H1 (cell line): ENCODE results near the gene NUDT19.

Experiments used
- RAD21 ChIP-seq, 2 experiments: IDR thresholded peaks in 1 of 2; conservative IDR thresholded peaks in 1 of 2; 2 replicates each; pipeline ENCODE4 v1.6.1; 2011; ENCODE audit warnings: low read depth in 2 of 2, low read length in 2 of 2, improper control_type of control experiment in 1 of 2, inconsistent platforms in 1 of 2, mild to moderate bottlenecking in 1 of 2, moderate library complexity in 1 of 2
- TBP ChIP-seq: IDR thresholded peaks from 2 replicates; pipeline ENCODE4 v1.6.1; 2011; ENCODE audit warnings: low read depth, low read length, improper control_type of control experiment
- TF ChIP-seq, protein P1 (sequence below), 3 experiments: IDR thresholded peaks; 1 replicate in 2 of 3; 2 replicates in 1 of 3; pipeline versions ENCODE4 v1.5.1 to v1.6.1; 2011; ENCODE audit warnings: low read length in 3 of 3, mild to moderate bottlenecking in 3 of 3, inconsistent platforms in 2 of 3, low read depth in 1 of 3, moderate library complexity in 1 of 3; ENCODE audit not compliant: insufficient read depth in 1 of 3; ENCODE audit errors: control extremely low read depth in 1 of 3

DNA sequence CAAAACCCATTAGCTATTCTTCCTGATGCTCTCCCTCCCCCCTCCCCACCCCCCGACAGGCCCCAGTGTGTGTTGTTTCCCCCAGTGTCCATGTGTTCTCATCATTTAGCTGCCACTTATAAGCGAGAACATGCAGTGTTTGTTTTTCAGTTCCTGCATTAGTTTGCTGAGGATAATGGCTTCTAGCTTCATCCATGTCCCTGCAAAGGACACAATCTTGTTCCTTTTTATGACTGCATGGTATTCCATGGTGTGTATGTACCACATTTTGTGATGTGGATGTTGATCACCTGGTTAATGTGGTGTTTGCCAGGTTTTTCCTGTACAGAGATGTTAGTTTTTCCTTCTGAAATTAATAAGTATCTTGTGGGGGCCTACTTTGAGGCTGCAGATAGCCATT, 59.4 kb downstream of the NUDT19 start:
- TF ChIP-seq TBP (no peak), RAD21 (IDR thresholded peaks at IDR 0.05 in 1 of 2, conservative IDR thresholded peaks at IDR 0.05 in 1 of 2; ENCODE audit: low read depth in 2 of 2, low read length in 2 of 2) (no peak)
- TF ChIP-seq, protein P1, sequence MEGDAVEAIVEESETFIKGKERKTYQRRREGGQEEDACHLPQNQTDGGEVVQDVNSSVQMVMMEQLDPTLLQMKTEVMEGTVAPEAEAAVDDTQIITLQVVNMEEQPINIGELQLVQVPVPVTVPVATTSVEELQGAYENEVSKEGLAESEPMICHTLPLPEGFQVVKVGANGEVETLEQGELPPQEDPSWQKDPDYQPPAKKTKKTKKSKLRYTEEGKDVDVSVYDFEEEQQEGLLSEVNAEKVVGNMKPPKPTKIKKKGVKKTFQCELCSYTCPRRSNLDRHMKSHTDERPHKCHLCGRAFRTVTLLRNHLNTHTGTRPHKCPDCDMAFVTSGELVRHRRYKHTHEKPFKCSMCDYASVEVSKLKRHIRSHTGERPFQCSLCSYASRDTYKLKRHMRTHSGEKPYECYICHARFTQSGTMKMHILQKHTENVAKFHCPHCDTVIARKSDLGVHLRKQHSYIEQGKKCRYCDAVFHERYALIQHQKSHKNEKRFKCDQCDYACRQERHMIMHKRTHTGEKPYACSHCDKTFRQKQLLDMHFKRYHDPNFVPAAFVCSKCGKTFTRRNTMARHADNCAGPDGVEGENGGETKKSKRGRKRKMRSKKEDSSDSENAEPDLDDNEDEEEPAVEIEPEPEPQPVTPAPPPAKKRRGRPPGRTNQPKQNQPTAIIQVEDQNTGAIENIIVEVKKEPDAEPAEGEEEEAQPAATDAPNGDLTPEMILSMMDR (IDR thresholded peaks at IDR 0.05; ENCODE audit: control extremely low read depth in 1 of 3, insufficient read depth in 1 of 3, low read depth in 1 of 3, low read length in 3 of 3), result no peak
